H4 (cell line): ENCODE data around the gene SMIM24. TPM values are rescaled to one million over a fixed set of nuclear protein-coding genes. Genes with fewer than 3 reads are reported as not detected.
"Not testable (repeated sequence)": the region's sequence is repeated elsewhere in the genome, so short reads cannot be mapped to it uniquely, and the experiment has no call there.

Experiments used
- DNase-seq: peaks from one replicate; pipeline ENCODE4 v3.0.0-alpha.2; 2015; ENCODE audit warnings: low spot score
- total RNA-seq: library from RNA; depleted of rRNA; stranded (reverse); fragments of >200 nt; shearing (Covaris generic); gene quantifications from 2 replicates; pipeline ENCODE4 v1.2.3, GENCODE V29; 2014; rRNA removed

The SMIM24 gene
- total RNA-seq, result not detected in 2 replicates

- DNase-seq, result no peak
These were observed at the start of gene SMIM24 for GRCh38 chr19:3480383-3481091. Gene SMIM24 (minus strand): TSS chr19:3480525. CDS start chr19:3480463, 62 bp downstream.

DNA sequence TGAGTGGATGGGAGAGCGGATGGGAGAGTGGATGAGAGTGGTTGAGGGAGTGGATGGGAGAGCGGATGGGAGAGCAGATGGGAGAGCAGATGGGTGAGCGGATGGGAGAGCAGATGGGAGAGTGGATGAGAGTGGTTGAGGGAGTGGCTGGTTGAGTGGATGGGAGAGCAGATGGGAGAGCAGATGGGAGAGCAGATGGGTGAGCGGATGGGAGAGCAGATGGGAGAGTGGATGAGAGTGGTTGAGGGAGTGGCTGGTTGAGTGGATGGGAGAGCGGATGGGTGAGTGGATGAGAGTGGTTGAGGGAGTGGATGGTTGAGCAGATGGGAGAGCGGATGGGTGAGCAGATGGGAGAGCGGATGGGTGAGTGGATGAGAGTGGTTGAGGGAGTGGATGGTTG, 49.0 kb upstream of the SMIM24 start:
- DNase-seq, result not testable (repeated sequence)

DNA sequence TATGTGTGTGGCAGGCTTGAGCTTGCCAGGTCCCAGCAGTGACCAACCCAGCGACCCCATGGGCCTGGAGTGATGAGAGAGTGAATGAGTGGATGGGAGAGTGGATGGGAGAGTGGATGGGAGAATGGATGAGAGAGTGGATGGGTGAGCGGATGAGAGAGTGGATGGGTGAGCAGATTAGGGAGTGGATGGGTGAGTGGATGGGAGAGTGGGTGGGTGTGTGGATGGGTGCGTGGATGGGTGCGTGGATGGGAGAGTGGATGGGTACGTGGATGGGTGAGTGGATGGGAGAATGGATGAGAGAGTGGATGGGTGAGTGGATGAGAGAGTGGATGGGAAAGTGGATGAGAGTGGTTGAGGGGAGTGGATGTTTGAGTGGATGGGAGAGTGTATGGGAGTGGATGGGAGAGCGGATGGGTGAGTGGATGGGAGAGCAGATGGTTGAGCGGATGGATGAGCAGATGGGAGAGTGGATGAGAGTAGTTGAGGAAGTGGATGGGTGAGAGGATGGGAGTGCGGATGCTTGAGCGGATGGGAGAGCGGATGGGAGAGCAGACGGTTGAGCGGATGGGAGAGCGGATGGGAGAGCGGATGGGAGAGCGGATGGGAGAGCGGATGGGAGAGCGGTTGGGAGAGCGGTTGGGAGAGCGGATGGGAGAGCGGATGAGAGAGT, 48.4 kb upstream of the SMIM24 start:
- no peak for DNase-seq

DNA sequence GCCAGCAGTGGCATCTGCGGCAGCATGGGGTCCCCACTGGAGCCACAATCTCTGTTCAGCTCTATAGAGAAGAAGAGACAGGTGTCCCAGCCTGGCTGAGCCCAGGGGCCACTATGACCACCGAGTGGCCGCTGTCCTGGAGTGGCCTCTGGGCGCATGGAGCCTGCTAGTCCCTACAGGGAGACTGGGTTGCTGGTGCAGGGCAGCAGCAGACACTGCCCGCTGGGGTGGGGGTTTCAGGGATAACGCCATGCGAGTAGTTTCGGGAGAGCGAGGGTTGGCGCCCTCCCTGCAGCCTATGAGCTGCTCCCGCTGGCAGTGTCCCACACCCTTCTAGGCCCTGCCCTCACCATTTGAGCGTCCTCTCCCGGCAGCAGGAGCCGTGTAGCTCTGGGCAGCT, 47.8 kb upstream of the SMIM24 start:
- no peak for DNase-seq

DNA sequence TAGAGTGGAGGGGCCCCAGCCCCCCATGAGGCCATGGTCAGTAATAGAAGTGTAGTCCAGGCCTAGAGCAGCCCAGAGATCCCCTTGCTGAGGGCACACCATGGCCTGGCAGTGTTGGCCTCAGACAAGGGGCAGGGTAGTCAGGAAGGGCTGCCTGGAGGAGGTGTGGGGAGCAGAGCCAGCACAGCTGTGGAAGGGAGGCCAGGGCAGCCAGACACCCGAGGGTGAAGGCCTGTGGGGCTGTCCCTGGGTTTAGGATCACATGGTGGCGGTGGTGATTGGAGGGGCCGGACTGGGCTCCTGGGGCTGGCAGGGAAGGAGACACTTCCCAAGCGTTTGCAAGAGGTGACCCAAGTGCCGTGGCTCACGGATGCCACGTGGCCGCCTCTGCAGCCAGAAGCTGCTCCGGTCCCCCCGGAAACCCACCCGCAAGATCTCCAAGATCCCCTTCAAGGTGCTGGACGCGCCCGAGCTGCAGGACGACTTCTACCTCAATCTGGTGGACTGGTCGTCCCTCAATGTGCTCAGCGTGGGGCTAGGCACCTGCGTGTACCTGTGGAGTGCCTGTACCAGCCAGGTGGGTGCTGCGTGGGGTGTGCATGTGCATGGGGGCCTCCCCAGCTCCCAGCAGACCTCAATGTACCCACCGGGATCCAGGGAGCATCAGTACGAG, 47.0 kb upstream of the SMIM24 start:
- no peak for DNase-seq

DNA sequence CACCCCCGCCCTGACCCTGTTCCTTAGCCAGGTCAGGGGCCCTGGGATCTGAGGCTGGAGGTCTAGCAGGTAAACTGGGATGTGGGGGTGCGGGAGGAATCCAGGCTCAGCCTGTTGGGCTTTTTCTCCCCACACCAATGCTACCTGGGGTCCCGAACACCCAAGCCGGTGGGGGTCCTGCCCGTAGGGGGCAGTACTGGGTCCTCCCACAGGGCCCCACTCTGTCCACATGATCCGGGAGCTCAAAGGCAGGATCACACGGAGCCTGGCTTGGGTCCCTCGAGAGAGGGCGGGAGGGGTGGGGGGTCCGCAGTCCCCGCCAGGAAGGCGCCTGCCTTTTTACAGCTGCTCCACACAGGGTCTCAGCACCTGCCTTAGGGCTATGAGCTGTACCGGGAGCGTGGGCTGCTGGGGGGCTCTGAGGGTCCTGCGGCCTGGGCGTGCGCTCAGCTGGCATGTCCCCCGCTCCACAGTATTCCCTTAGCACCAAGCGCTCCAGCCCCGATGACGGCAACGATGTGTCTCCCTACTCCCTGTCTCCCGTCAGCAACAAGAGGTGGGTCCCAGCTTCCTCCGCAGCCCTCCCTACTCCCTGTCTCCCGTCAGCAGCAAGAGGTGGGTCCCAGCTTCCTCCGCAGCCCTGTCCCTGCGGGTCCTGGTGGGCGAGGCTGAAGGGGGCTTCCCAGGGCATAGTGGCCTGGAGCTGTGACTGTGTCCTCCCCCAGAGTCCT, 46.3 kb upstream of the SMIM24 start:
- DNase-seq, result no peak

DNA sequence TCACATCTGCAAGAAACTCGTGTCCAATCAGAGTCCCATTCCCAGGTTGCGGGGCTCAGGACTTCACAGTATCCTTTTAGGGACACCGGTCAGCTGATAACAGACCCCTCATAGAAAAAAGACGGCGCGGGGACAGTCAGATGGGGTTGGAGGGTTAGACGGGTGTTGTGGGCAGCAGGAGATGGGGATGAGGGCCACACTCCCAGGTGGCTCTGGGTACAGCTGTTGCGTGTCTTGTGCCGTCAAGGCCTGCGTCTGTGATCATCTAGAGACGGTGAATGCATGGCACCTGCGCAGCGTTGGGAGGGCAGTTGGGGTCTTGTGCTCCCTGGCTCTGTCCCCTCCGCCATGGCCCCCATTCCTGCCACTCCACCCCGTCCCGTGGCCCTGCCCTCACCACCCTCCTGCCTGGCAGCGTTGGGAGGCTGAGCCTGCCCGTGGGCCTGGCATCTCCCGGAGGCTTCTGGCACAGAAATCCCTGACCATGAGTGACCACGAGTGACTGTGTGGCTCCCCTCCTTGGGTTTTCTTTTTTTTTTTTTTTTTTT, 44.7 kb upstream of the SMIM24 start:
- DNase-seq, result no peak

- DNase-seq, result no peak
These were observed 43.9 kb upstream of the SMIM24 start for GRCh38 chr19:3524078-3524842.

- DNase-seq, result no peak
These were observed 43.2 kb upstream of the SMIM24 start for GRCh38 chr19:3523361-3524077.

DNA sequence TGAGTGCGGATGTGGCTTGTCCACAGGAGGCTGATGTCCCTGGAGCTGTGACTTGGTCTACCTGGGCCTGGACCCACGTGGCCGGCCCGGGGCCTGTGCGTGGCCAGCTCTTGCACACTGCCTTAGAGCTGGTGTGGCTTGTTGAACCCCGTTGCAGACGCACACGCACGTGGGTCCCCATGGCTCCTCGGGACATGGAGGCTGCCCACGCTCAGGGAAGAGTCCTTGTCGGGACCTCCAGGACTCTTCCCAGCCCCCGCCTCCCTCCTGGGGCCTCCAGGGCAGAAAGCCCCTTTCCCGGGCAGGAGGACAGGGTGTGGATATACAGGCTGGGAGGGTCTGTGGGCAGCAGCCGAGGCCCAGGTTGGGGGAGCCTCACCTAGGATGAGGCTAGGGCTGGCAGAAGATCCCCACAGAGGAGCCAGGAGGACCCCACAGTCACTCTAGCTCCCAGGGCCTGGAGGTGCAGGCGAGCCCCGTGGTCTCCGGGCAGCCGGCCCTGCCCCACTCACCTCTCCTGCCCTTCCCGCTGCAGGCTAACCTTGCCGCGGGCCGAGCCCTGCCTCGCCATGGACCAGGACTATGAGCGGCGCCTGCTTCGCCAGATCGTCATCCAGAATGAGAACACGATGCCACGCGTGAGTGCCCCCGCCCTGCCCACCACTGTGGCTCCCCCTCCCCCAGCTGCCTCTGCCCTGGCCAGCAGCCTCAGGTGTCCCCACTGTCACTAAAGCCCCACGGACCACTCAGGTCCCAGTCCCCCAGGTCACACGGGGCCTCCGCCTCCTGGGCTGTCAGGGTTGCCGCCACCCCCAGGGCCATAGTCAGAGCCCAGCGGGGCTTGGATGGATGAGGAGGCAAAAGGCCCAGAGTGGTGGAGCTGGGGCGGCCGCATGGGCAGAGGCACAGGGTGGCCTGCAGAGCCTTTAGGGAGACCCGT, 42.4 kb upstream of the SMIM24 start:
- no peak for DNase-seq

- no peak for DNase-seq
These were observed 40.8 kb upstream of the SMIM24 start for GRCh38 chr19:3521104-3521445.

GRCh38 chr19:3520166-3521103, 40.1 kb upstream of the SMIM24 start:
- DNase-seq, result no peak

GRCh38 chr19:3519126-3519525, 38.8 kb upstream of the SMIM24 start:
- no peak for DNase-seq

DNA sequence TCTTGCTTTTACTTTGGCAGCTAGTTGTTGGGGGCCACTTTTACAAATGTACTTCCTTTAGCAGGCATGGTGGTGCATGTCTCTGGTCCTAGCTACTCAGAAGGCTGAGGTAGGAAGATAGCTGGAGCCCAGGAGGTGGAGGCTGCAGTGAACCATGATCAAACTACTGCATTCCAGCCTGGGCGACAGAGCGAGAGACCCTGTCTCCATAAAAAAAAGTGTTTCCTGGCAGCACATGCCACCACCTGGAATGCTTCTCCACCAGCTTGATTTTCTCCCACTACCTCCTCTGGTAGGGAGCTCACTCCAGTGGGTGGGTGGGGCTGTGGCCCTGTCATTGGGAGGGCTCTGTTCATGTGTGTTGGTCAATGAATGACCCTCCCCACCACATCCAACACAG, 38.3 kb upstream of the SMIM24 start:
- DNase-seq, result no peak

GRCh38 chr19:3518255-3518654, 37.9 kb upstream of the SMIM24 start:
- DNase-seq, result no peak

DNA sequence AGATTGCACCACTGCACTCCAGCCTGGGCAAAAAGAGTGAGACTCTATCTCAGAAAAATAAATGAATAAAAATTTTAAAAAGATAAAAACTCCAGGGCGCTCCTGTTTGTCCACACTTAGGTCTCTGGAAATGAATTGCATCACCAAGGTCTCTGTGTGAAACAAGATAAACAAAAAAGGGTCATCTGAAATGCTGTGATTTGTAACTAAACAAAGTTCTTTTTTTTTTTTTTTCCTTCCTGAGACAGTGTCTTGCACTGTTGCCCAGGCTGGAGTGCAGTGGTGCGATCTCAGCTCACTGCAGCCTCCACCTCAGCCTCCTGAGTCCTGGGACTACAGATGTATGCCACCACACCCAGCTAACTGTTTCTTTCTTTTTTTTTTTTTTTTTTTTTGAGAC, 37.3 kb upstream of the SMIM24 start:
- DNase-seq, result no peak

DNA sequence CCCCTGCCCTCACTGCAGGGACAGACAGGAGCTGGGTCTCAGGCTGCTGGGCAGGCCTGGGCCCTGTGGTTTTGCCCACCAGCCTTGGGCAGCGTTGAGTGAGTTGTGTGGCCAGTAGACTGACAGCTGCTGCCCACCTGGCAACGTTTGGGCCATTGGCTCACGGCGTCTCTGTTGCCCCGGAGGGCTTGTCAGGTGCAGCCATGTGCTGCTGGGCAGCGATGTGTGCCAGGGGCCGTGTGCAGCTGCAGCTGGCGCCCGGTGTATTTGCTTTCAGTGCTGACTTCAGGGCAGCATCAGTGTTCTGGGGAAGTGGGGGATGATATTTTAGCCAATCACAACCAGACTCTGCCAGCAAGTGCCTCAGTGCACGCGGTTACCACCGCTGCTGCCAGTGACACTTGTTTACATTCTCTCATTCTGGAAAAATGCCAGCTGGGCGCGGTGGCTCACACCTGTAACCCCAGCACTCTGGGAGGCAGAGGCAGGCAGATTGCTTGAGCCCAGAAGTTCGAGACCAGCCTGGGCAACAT, 36.4 kb upstream of the SMIM24 start:
- no peak for DNase-seq

DNA sequence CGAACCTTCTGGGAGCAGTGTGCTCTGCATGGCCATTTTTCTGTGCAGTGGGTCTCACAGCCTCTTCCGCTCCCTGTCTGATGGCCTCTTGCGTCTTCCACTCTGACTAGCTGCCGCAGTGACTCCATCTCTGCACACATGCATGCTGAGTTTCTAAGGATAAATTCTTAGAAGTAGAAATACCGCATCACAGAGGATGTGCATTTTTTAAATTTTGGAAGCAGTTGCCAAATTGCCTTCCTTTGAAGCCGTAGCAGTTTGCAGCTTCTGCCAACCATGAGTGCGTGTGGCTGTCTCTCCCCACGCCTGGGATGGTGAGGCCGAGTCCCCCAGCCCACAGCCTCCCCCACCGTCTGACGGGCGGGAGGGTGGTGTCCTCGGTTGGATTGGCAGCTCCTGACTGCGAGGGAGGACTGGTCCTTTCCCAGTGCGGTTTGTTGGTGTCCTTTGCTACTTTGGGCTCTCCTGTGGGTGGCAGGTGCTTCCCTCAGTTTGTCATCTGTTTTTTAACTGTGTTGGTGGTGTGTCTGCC, 35.6 kb upstream of the SMIM24 start:
- DNase-seq, result no peak
